Natural killer cell (primary cell): ENCODE measurements around the gene GGT6. TPM values are rescaled to one million over a fixed set of nuclear protein-coding genes. Genes with fewer than 3 reads are reported as not detected.

ENCODE experiments used
- ATAC-seq, 3 donors: fragments of 150-1000 bp in 2 of 3; fragments of 200-7000 bp in 1 of 3; cut with Tn5 transposase; 1 replicate in 1 of 3; 2 replicates in 2 of 3; pipeline ENCODE4 v1.10.0; 2021; ENCODE audit warnings: mild to moderate bottlenecking in 2 of 3, moderate library complexity in 2 of 3
- DNase-seq, 2 donors: peaks; one replicate each; pipeline versions ENCODE4 v3.0.0 to v3.0.0-alpha.2; 2013 to 2021; ENCODE audit warnings: mixed read lengths in 1 of 2
- H3K27ac ChIP-seq: one replicate; pipeline ENCODE4 v1.5.1; 2013; ENCODE audit warnings: mild to moderate bottlenecking, low read length
- H3K27me3 ChIP-seq: one replicate; pipeline ENCODE4 v1.6.1; 2013; ENCODE audit warnings: low read length; ENCODE audit not compliant: control insufficient read depth, insufficient read depth
- H3K36me3 ChIP-seq: one replicate; pipeline ENCODE4 v1.6.1; 2013; ENCODE audit warnings: low read length; ENCODE audit not compliant: control insufficient read depth, insufficient read depth
- H3K4me1 ChIP-seq: one replicate; pipeline ENCODE4 v1.6.1; 2013; ENCODE audit warnings: low read length; ENCODE audit not compliant: control insufficient read depth, insufficient read depth
- H3K4me3 ChIP-seq: one replicate; pipeline ENCODE4 v1.5.1; 2013; ENCODE audit warnings: low read length
- H3K9me3 ChIP-seq: one replicate; pipeline ENCODE4 v1.6.1; 2013; ENCODE audit warnings: low read length; ENCODE audit not compliant: control insufficient read depth, insufficient read depth
- H3K27ac Mint-ChIP-seq, 2 donors: one replicate each; pipeline ENCODE4 v1.8.0; 2022; ENCODE audit warnings: mild to moderate bottlenecking in 2 of 2, mixed read lengths in 2 of 2, moderate library complexity in 1 of 2
- H3K27me3 Mint-ChIP-seq, 2 donors: one replicate each; pipeline ENCODE4 v1.8.0; 2022; ENCODE audit warnings: low read depth in 2 of 2, mixed read lengths in 2 of 2
- H3K36me3 Mint-ChIP-seq: one replicate; pipeline ENCODE4 v1.8.0; 2022; ENCODE audit warnings: mixed read lengths
- H3K4me1 Mint-ChIP-seq, 2 donors: one replicate each; pipeline ENCODE4 v1.8.0; 2022; ENCODE audit warnings: mixed read lengths in 2 of 2
- H3K4me3 Mint-ChIP-seq: one replicate; pipeline ENCODE4 v1.8.0; 2022; ENCODE audit warnings: mild to moderate bottlenecking, moderate library complexity, mixed read lengths
- H3K9me3 Mint-ChIP-seq, 2 donors: one replicate each; pipeline ENCODE4 v1.8.0; 2022; ENCODE audit warnings: mixed read lengths in 2 of 2
- WGBS: methylation state at CpG from one replicate; pipeline ENCODE4 v1.1.7; 2013; ENCODE audit warnings: missing lambda C conversion rate; ENCODE audit not compliant: insufficient coverage; 5-methylcytosine and 5-hydroxymethylcytosine counted together
- intact Hi-C: fragments of 100-400 bp; cut with micrococcal nuclease; formaldehyde crosslinking; loops from one replicate; pipeline ENCODE4 v1.14.2; 2022
- total RNA-seq, 4 donors: library from RNA; stranded (reverse); fragments of 120-200 nt in 1 of 4; gene quantifications; one replicate each; pipeline versions ENCODE4 v1.2.3 to v1.2.4, GENCODE V29; 2013 to 2022
- TF ChIP-seq, protein P1 (sequence below): fragments of 200-600 bp; IDR thresholded peaks from one replicate; pipeline ENCODE4 v1.8.0; 2022; ENCODE audit warnings: antibody characterized with exemption

Gene GGT6
- total RNA-seq, 3 donors from 2014 or later (not counting 1 experiment from before 2014, with no cell fraction given) = not detected

DNA sequence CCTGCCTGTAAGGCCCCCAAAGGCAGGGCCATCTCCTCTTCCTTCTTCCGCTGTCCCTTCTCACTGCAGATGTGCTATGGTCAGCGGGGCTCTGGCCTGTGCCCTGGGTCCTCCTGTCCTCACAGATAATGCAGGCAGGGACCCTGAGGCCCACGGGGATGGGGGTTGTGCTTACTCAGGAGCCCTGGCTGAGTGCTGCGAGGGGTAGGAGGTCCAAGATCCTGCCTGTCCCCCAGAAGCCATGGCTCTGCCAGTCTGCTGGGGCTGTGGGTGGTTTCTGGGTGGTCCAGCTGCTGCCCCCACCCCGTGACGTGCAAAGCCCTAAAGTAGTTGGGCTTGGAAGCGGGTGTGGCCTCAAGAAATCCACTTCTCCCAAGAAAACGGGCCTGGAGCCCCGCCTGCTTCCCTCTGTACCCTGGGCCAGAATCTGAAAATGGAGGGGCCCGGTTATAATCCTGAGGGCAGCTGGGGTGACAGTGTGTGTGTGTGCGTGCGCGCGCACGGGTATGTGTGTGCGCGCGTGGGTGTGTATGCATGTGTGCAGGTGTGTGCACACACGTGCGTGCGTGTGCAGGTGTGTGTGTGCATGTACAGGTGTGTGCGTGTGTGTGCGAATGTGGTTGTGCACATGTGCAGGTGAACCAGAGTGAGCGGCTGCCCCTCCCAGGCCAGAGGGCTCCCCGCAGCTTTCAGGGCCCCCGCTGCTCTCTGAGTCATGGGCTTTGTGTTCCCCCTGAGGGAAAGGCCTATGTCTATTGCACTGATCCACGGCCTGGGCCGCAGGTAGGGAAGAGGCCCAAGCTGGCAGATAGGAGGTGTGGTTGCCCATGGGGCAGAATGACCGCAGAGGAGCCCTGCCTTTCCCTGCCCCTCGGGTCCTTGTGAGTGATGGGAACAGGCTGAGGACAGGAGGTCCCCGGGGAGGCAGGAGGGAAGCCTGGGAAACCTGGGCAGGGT lies 47.9 kb downstream of the GGT6 start:
- 93% methylated on average over 31 of the region's 31 CpGs for WGBS
- H3K4me1 Mint-ChIP-seq = peaks cover 19 to 30% of the 10 kb centered on the region in 2 donors
- no peak overlapping the region for H3K27ac Mint-ChIP-seq
- Histone ChIP-seq H3K4me1 (peaks cover 27% of the 10 kb centered on the region), H3K9me3 (no peaks in the 10 kb centered on the region), H3K27ac (no peak overlapping the region), H3K4me3 (no peak overlapping the region), H3K27me3 (no peaks in the 10 kb centered on the region), H3K36me3 (no peaks in the 10 kb centered on the region)
- H3K27me3 Mint-ChIP-seq = peaks cover 5 to 23% of the 10 kb centered on the region in 2 donors
- H3K9me3 Mint-ChIP-seq = no peaks in the 10 kb centered on the region
- no peak for DNase-seq
- H3K36me3 Mint-ChIP-seq = no peaks in the 10 kb centered on the region
- H3K4me3 Mint-ChIP-seq = no peak overlapping the region
- intact Hi-C loops = no loop called here
- ATAC-seq = no peak
- TF ChIP-seq, protein P1, sequence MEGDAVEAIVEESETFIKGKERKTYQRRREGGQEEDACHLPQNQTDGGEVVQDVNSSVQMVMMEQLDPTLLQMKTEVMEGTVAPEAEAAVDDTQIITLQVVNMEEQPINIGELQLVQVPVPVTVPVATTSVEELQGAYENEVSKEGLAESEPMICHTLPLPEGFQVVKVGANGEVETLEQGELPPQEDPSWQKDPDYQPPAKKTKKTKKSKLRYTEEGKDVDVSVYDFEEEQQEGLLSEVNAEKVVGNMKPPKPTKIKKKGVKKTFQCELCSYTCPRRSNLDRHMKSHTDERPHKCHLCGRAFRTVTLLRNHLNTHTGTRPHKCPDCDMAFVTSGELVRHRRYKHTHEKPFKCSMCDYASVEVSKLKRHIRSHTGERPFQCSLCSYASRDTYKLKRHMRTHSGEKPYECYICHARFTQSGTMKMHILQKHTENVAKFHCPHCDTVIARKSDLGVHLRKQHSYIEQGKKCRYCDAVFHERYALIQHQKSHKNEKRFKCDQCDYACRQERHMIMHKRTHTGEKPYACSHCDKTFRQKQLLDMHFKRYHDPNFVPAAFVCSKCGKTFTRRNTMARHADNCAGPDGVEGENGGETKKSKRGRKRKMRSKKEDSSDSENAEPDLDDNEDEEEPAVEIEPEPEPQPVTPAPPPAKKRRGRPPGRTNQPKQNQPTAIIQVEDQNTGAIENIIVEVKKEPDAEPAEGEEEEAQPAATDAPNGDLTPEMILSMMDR = no peak

DNA sequence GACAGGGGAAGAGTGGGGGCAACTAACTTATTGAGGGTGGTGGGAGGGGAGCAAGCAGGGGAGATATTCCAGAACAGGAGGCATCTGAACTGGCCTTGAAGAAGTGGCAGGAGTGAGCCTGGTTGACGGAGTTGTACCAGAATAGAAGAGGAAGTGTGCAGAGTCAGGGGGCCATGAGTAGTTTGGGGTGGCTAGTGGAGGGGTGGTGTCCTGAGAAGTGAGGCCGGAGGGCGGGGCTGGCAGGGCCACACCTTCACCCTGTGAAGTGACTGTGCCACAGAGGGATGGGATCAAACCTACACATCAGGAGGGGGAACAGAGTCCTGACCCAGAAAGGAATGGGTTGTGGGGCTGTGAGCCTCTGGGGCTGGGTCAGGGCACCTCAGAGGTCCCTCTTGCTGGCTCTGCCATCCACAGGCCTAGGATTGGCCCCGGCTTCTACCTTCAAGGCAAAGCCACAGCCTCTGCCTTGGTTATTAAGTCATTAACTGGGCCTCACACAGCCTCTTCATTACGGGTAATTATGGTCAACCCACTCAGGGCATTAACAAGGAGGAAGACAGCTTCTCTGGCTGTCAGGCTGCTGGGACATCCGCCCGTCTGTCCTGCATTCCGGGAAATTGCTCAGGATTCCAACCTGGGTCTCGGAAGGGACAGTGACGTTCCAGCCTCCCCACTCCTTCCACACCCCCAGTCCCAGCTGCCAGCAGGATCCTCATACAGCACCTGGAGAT lies 49.0 kb downstream of the GGT6 start:
- H3K36me3 Mint-ChIP-seq = no peaks in the 10 kb centered on the region
- Histone ChIP-seq H3K36me3 (no peaks in the 10 kb centered on the region), H3K4me1 (peaks cover 27% of the 10 kb centered on the region), H3K4me3 (no peak overlapping the region), H3K27me3 (no peaks in the 10 kb centered on the region), H3K27ac (no peak overlapping the region), H3K9me3 (no peaks in the 10 kb centered on the region)
- intact Hi-C loops = no loop called here
- ATAC-seq (no peak), DNase-seq (no peak)
- H3K4me1 Mint-ChIP-seq = peaks cover 19 to 30% of the 10 kb centered on the region in 2 donors
- TF ChIP-seq, protein P1 = no peak
- peak overlapping the region in 1 of 2 donors; percentile 32 for H3K27ac Mint-ChIP-seq
- peaks cover 5 to 27% of the 10 kb centered on the region in 2 donors for H3K27me3 Mint-ChIP-seq
- WGBS = 79% methylated on average over 10 of the region's 10 CpGs
- H3K9me3 Mint-ChIP-seq = no peaks in the 10 kb centered on the region
- no peak overlapping the region for H3K4me3 Mint-ChIP-seq

DNA sequence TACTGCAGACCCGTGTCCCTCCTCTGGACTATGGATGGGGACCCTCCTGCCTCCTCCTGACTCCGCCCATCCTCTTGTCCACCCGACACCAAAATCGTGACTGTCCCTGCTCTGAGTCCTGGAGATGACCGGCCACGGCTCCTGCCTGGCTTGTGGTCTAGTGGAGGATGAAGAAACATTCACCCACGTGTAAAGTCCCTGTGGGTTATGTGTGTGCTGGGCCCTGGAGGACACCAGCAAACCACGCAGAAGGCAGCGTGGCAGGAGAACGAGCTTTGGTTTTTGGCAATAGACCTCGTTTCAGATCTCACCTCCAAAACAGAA lies 49.8 kb downstream of the GGT6 start:
- Mint-ChIP-seq H3K4me1 (peaks cover 19 to 30% of the 10 kb centered on the region in 2 donors), H3K36me3 (no peaks in the 10 kb centered on the region), H3K27me3 (peaks cover 8 to 29% of the 10 kb centered on the region in 2 donors), H3K27ac (peak overlapping the region in 1 of 2 donors; percentile 32), H3K9me3 (no peaks in the 10 kb centered on the region), H3K4me3 (no peak overlapping the region)
- Histone ChIP-seq H3K9me3 (no peaks in the 10 kb centered on the region), H3K27ac (no peak overlapping the region), H3K4me3 (no peak overlapping the region), H3K4me1 (peaks cover 27% of the 10 kb centered on the region), H3K27me3 (no peaks in the 10 kb centered on the region), H3K36me3 (no peaks in the 10 kb centered on the region)
- no peak for ATAC-seq
- TF ChIP-seq, protein P1 = no peak
- WGBS = 45% methylated on average over 10 of the region's 11 CpGs
- intact Hi-C loops = no loop called here
- no peak for DNase-seq
